Neural cell (in vitro differentiated cells): ENCODE measurements around the gene NCBP1. TPM values are rescaled to one million over a fixed set of nuclear protein-coding genes. Genes with fewer than 3 reads are reported as not detected.

ENCODE experiments used
- H2AFZ ChIP-seq: fragments of 200-600, 300-800 bp; sonication (generic), shearing (Covaris generic); 2 replicates; pipeline ENCODE4 v1.6.0; 2014; ENCODE audit warnings: low read depth, mild to moderate bottlenecking, antibody characterized with exemption, low read length, moderate library complexity
- H3F3A ChIP-seq: fragments of 200-600 bp; shearing (Covaris generic); 2 replicates; pipeline ENCODE4 v1.6.1; 2016; ENCODE audit warnings: mild to moderate bottlenecking, moderate library complexity, mixed read lengths, antibody characterized with exemption, low read length; ENCODE audit not compliant: insufficient read depth, poor library complexity, severe bottlenecking
- H3K27ac ChIP-seq: fragments of 200-600, 300-800 bp; sonication (generic), shearing (Covaris generic); 2 replicates; pipeline ENCODE4 v1.5.1; 2014; ENCODE audit warnings: mild to moderate bottlenecking, low read length, moderate library complexity
- H3K27me3 ChIP-seq: fragments of 300-800, 200-600 bp; sonication (generic), shearing (Covaris generic); 2 replicates; pipeline ENCODE4 v1.6.0; 2014; ENCODE audit warnings: mild to moderate bottlenecking, low read depth, low read length, moderate library complexity; ENCODE audit not compliant: insufficient read depth
- H3K36me3 ChIP-seq: fragments of 300-800, 200-600 bp; sonication (generic), shearing (Covaris generic); 2 replicates; pipeline ENCODE4 v1.5.1; 2014; ENCODE audit warnings: mild to moderate bottlenecking, antibody characterized with exemption, low read length, moderate library complexity; ENCODE audit not compliant: insufficient read depth
- H3K4me2 ChIP-seq: fragments of 300-800, 200-600 bp; sonication (generic), shearing (Covaris generic); 2 replicates; pipeline ENCODE4 v1.6.0; 2014; ENCODE audit warnings: mild to moderate bottlenecking, low read length
- H3K4me3 ChIP-seq: fragments of 300-800, 200-600 bp; sonication (generic), shearing (Covaris generic); 2 replicates; pipeline ENCODE4 v1.5.1; 2014; ENCODE audit warnings: mild to moderate bottlenecking, low read length, moderate library complexity
- H3K79me2 ChIP-seq: fragments of 200-600 bp; shearing (Covaris generic); replicated peaks from 2 replicates; pipeline ENCODE4 v1.6.0; 2014; ENCODE audit warnings: mild to moderate bottlenecking, low read length, moderate library complexity; ENCODE audit not compliant: insufficient read depth
- H3K9ac ChIP-seq: fragments of 300-800, 200-600 bp; sonication (generic), shearing (Covaris generic); 2 replicates; pipeline ENCODE4 v1.6.1; 2016; ENCODE audit warnings: mild to moderate bottlenecking, low read length, mixed read lengths
- H3K9me2 ChIP-seq: fragments of 200-600 bp; shearing (Covaris generic); 2 replicates; pipeline ENCODE4 v1.6.1; 2016; ENCODE audit warnings: mild to moderate bottlenecking, low read length, mixed read lengths; ENCODE audit not compliant: insufficient read depth
- H3K9me3 ChIP-seq: fragments of 200-600, 300-800 bp; sonication (generic), shearing (Covaris generic); 2 replicates; pipeline ENCODE4 v1.6.1; 2016; ENCODE audit warnings: mild to moderate bottlenecking, mixed run types, low read length, moderate library complexity, mixed read lengths
- H4K20me1 ChIP-seq: fragments of 200-600 bp; shearing (Covaris generic); 2 replicates; pipeline ENCODE4 v1.6.1; 2016; ENCODE audit warnings: mild to moderate bottlenecking, mixed run types; ENCODE audit not compliant: insufficient read depth
- CTCF ChIP-seq: fragments of 450-650 bp; IDR thresholded peaks from 2 replicates; pipeline ENCODE4 v1.5.1; 2014; ENCODE audit warnings: antibody characterized with exemption, mild to moderate bottlenecking, moderate library complexity; ENCODE audit not compliant: poor library complexity, severe bottlenecking
- EP300 ChIP-seq: fragments of 450-650 bp; conservative IDR thresholded peaks from 2 replicates; pipeline ENCODE4 v1.6.1; 2014; ENCODE audit warnings: antibody characterized with exemption, mild to moderate bottlenecking, moderate library complexity; ENCODE audit not compliant: poor library complexity, severe bottlenecking
- EZH2 ChIP-seq: fragments of 200-600, 300-800 bp; shearing (Covaris generic), sonication (generic); IDR thresholded peaks from 2 replicates; pipeline ENCODE4 v1.6.1; 2014; ENCODE audit warnings: antibody characterized with exemption, low read length, borderline replicate concordance, mild to moderate bottlenecking; ENCODE audit not compliant: insufficient read depth, poor library complexity, severe bottlenecking
- MXI1 ChIP-seq: fragments of 450-650 bp; conservative IDR thresholded peaks from 2 replicates; pipeline ENCODE4 v1.6.1; 2014; ENCODE audit warnings: antibody characterized with exemption, mild to moderate bottlenecking; ENCODE audit not compliant: poor library complexity, severe bottlenecking
- POLR2AphosphoS5 ChIP-seq: IDR thresholded peaks from 2 replicates; pipeline ENCODE4 v1.6.1; 2012
- RAD21 ChIP-seq: fragments of 450-650 bp; conservative IDR thresholded peaks from 2 replicates; pipeline ENCODE4 v1.6.1; 2014; ENCODE audit warnings: antibody characterized with exemption, mild to moderate bottlenecking, moderate library complexity
- REST ChIP-seq: IDR thresholded peaks from 2 replicates; pipeline ENCODE4 v1.6.1; 2012; ENCODE audit warnings: borderline replicate concordance
- SMC3 ChIP-seq: fragments of 450-650 bp; conservative IDR thresholded peaks from 2 replicates; pipeline ENCODE4 v1.6.1; 2014; ENCODE audit warnings: antibody characterized with exemption, mild to moderate bottlenecking, moderate library complexity; ENCODE audit not compliant: poor library complexity
- TAF1 ChIP-seq: IDR thresholded peaks from 2 replicates; pipeline ENCODE4 v1.6.1; 2012; ENCODE audit warnings: low read depth
- polyA plus RNA-seq: library from polyadenylated mRNA; depleted of rRNA; stranded (reverse); fragments of >200 nt; gene quantifications from 2 replicates; pipeline ENCODE4 v1.2.3, GENCODE V29; 2014

Gene NCBP1
- polyA plus RNA-seq, 1 donor from 2014 or later, result 30.6 TPM

GRCh38 chr9:97704851-97705250, 71.2 kb downstream of the NCBP1 start:
- Histone ChIP-seq H3K27ac (no peak overlapping the region), H4K20me1 (no peaks in the 10 kb centered on the region), H3K4me3 (no peak overlapping the region), H3K4me2 (no peak overlapping the region), H3K79me2 (no peaks in the 10 kb centered on the region), H3K9me2 (no peaks in the 10 kb centered on the region), H3K27me3 (no peaks in the 10 kb centered on the region), H3F3A (no peaks in the 10 kb centered on the region), H3K9me3 (no peaks in the 10 kb centered on the region), H3K36me3 (no peaks in the 10 kb centered on the region), H3K9ac (no peak overlapping the region), H2AFZ (no peak overlapping the region)
- TF ChIP-seq REST (no peak), TAF1 (no peak), SMC3 (no peak)

GRCh38 chr9:97705354-97705950, 71.8 kb downstream of the NCBP1 start:
- no peak for TF ChIP-seq EP300
- TF ChIP-seq POLR2AphosphoS5, result no peak
- TF ChIP-seq RAD21, result no peak
- no peak for TF ChIP-seq MXI1
- no peak for TF ChIP-seq REST
- no peak for TF ChIP-seq TAF1
- TF ChIP-seq CTCF, result no peak
- TF ChIP-seq EZH2, result no peak
- TF ChIP-seq SMC3, result no peak
- no peaks in the 10 kb centered on the region for H3F3A ChIP-seq
- no peaks in the 10 kb centered on the region for H3K9me3 ChIP-seq
- H2AFZ ChIP-seq, result no peak overlapping the region
- H3K36me3 ChIP-seq, result no peaks in the 10 kb centered on the region
- H3K9me2 ChIP-seq, result no peaks in the 10 kb centered on the region
- H3K27me3 ChIP-seq, result no peaks in the 10 kb centered on the region
- H3K27ac ChIP-seq, result no peak overlapping the region
- H3K4me2 ChIP-seq, result no peak overlapping the region
- no peaks in the 10 kb centered on the region for H4K20me1 ChIP-seq
- no peaks in the 10 kb centered on the region for H3K79me2 ChIP-seq
- no peak overlapping the region for H3K9ac ChIP-seq
- H3K4me3 ChIP-seq, result no peak overlapping the region
